ENCODE data around the gene RARS2.
"Not testable (repeated sequence)": the region's sequence is repeated elsewhere in the genome, so short reads cannot be mapped to it uniquely, and the experiment has no call there.

RARS2 gene

GRCh38 chr6:87498048-87498447, 91.7 kb downstream of the RARS2 start:
- DNase-seq: no peak

- DNase-seq: no peak
Measured at GRCh38 chr6:87494761-87495422, 94.9 kb downstream of the RARS2 start.

- DNase-seq: not testable (repeated sequence)
Measured at GRCh38 chr6:87489326-87489725, 100.5 kb downstream of the RARS2 start.

GRCh38 chr6:87487555-87487954, 102.2 kb downstream of the RARS2 start:
- DNase-seq: peak; percentile 8

- no peak for DNase-seq
Measured at GRCh38 chr6:87484491-87484890, 105.3 kb downstream of the RARS2 start.

- DNase-seq: peak; percentile 67
Measured at GRCh38 chr6:87483929-87484328, 105.9 kb downstream of the RARS2 start.

GRCh38 chr6:87482366-87482765, 107.4 kb downstream of the RARS2 start:
- no peak for DNase-seq

- DNase-seq: no peak
Measured at GRCh38 chr6:87481931-87482330, 107.9 kb downstream of the RARS2 start.

- DNase-seq: peak; percentile 18
Measured at GRCh38 chr6:87473419-87473903, 116.3 kb downstream of the RARS2 start.

GRCh38 chr6:87472525-87473418, 117.0 kb downstream of the RARS2 start, which contains the start of gene SLC35A1:
Gene SLC35A1, plus strand, starts transcription at chr6:87472974. Its CDS starts 30 bp downstream, at chr6:87473004.
- peak; percentile 80 for DNase-seq

- no peak for DNase-seq
Measured at GRCh38 chr6:87465051-87465450, 124.7 kb downstream of the RARS2 start.
